VCaP (cell line): Measurements from ENCODE around the gene MPDZ.

Experiments used
- H3K27ac ChIP-seq: fragments of 450-650 bp; 2 replicates; pipeline ENCODE4 v1.5.1; 2017
- TF ChIP-seq, protein P1 (sequence below): fragments of 450-650 bp; conservative IDR thresholded peaks from 2 replicates; pipeline ENCODE4 v1.5.1; 2017; ENCODE audit warnings: mild to moderate bottlenecking, moderate library complexity

The MPDZ gene

DNA sequence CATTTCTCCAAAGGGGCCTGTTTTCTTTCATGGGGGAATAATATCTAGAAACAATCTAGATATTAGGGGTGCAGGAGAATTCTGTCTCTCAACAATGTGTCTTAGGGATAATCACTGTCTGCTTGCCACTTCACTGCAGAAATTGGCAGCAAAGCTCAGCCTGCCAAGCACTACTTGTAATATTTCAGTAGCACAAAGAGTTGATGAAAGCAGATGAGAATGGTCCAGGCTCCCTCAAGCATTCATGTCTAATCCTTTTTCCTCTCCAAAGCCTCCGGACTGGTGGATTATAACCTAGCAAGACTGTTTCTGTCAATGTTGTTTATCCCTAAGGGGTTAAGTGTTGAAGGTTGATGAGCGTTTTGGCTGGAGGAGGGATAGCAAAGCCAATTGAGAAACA is 13.3 kb upstream of the MPDZ start:
- no peak overlapping the region for H3K27ac ChIP-seq
- TF ChIP-seq, protein P1, sequence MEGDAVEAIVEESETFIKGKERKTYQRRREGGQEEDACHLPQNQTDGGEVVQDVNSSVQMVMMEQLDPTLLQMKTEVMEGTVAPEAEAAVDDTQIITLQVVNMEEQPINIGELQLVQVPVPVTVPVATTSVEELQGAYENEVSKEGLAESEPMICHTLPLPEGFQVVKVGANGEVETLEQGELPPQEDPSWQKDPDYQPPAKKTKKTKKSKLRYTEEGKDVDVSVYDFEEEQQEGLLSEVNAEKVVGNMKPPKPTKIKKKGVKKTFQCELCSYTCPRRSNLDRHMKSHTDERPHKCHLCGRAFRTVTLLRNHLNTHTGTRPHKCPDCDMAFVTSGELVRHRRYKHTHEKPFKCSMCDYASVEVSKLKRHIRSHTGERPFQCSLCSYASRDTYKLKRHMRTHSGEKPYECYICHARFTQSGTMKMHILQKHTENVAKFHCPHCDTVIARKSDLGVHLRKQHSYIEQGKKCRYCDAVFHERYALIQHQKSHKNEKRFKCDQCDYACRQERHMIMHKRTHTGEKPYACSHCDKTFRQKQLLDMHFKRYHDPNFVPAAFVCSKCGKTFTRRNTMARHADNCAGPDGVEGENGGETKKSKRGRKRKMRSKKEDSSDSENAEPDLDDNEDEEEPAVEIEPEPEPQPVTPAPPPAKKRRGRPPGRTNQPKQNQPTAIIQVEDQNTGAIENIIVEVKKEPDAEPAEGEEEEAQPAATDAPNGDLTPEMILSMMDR: no peak

DNA sequence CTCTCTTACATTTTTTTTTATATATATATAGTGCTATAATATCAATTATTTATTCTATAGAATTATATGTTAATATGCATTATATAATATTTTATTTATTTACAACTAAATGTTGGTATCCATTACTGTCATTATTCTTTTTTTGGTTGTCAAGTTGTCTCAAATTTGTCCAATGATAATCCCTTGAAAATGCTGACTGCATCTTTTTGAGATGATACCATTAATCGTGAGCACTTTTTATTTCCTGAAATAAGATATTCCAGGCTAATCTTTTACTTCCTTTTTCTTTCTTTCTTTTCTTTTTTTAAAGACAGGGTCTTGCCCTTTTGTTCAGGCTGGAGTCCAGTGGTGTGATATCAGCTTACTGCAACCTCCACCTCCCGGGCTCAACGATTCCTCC is 12.7 kb upstream of the MPDZ start:
- no peak overlapping the region for H3K27ac ChIP-seq
- TF ChIP-seq, protein P1: no peak

DNA sequence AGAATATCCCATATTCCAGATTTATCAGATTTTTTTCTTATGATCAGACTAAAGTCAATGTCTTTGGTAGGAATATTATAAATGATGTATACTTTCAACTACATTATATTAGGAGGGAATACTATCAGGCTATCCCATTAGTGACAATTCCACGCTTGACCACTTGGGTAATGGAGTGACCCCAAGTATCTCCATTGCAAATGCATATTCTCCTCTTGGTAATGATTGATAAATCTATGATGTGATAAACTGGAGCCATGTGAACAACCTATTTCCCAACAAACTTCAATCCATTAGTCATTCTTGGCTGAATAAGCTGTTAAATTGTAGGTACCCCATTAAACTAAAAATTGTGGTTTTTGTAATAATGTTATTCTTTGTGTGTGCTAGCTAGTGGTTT is 12.2 kb upstream of the MPDZ start:
- H3K27ac ChIP-seq: no peak overlapping the region
- TF ChIP-seq, protein P1: no peak

DNA sequence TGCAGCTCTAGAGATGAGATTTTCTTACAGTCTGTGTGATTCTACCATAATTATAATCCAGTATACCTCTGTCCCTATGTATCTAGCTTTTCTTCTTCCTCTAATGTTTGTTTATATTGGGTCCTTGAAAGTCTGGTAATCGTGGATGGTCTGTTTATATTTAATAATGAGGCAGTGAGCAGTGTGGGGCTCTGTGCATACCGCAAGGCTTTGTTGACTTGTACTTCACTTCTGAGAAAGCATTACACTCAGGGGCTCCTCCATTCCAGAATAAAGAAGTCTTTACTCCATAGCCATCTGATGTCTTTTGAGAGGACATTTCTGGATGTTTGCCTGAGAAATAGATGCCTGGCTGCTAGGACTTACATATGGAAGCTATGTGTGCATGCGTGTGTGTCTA is 4.5 kb upstream of the MPDZ start:
- no peak overlapping the region for H3K27ac ChIP-seq

DNA sequence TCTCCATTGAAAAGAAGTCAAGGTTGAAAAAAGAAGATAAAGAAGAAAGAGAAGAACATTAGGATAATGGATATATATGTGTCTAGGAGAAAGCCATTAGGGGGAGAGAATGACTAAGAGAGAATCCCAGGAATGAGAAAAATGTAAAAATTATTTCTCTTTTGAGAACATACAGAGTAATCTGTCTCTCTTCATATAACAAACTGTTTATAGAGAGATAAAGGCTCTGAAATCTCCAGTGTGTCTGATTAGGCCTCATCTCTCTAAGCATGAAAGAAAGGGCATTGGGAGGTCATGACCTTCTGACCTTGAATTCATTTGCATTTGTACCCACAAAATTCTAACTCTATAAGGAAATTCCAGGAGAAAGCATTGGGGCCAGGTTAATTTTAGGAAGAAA is 3.5 kb upstream of the MPDZ start:
- TF ChIP-seq, protein P1: no peak
- no peak overlapping the region for H3K27ac ChIP-seq

More for the DNA sequence above, 4.5 kb upstream of the MPDZ start:
- TF ChIP-seq, protein P1: no peak

DNA sequence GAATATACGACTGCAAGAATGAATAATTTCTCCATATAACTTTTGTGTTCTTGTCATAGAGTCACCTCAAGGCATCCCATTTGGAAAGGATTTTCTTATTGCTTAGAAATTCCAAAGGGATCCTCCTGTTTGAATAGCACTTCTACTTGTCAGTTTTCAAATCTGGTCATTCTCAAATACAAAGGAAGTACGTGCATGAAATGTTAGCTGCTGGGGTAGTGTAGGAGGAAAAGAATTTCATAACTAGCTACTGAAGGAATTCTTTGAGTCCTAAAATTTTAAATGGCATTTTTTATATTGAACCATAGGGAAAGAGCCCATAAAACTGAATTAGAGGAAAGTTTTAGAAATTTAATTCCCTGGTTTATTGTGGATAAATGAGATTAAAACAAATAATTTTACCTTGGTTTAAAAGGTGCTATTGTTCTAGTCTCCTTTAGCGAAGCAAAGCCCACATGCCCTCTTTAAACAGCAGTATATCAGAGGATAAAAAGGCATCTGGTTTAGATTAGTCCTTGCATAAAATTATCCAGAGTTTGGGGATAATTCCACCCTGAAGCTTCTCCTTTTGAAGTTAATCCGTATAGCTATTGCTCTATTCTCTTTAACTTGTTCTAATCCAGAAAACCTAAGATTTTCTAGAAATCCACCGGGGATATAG is 2.0 kb upstream of the MPDZ start:
- TF ChIP-seq, protein P1: no peak
- H3K27ac ChIP-seq: no peak overlapping the region

DNA sequence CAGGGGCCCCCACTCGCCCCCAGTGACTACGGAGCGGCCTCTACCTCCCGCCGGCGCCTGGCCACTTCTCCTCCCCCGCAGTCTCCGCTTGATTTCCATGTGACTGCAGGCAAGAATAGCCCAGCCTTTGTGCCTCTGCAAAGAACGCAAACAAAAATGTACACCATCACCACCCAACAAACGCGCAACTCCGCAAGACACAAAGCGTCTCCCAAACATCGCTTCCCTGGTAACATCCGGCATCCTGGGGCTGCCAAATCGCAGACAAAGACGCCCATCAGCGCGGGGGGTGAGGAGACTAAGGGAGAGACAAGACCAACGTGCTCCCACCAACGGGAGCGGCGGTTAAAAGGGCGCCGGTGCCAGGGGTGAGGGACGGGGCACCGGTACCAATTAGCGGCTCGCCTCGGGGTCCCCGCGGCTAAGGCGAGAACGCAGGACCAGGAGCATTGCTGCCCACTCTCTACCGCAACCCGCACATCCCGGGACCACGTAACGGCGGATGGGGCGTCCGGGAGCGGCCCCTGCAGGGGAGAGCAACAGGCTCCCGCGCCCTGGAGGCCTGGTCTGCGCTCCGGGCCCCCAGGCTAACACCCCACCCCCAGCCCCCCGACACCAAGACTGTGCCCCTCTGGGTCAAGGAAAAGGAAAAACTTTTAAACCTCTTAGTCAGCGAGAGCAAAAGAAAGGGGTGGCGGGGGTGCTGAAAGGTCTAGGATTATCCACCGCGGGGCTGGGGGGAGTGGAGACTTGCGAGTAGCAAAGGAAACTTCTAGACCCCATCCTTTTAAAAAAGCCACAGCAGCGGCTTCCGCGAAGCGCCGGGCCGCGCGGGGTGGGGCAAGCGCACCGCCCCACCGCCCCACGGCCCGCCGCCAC is 885 bp downstream of the MPDZ start:
- TF ChIP-seq, protein P1: no peak
- peak overlapping the region; percentile 98 for H3K27ac ChIP-seq
